ENCODE measurements around the gene RTL10.

Gene RTL10

GRCh38 chr22:19806213-19807160 is 48.2 kb downstream of the RTL10 start (continued):
- TF ChIP-seq, protein P1, sequence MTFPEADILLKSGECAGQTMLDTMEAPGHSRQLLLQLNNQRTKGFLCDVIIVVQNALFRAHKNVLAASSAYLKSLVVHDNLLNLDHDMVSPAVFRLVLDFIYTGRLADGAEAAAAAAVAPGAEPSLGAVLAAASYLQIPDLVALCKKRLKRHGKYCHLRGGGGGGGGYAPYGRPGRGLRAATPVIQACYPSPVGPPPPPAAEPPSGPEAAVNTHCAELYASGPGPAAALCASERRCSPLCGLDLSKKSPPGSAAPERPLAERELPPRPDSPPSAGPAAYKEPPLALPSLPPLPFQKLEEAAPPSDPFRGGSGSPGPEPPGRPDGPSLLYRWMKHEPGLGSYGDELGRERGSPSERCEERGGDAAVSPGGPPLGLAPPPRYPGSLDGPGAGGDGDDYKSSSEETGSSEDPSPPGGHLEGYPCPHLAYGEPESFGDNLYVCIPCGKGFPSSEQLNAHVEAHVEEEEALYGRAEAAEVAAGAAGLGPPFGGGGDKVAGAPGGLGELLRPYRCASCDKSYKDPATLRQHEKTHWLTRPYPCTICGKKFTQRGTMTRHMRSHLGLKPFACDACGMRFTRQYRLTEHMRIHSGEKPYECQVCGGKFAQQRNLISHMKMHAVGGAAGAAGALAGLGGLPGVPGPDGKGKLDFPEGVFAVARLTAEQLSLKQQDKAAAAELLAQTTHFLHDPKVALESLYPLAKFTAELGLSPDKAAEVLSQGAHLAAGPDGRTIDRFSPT (tag by site-specific recombination; IDR thresholded peaks at IDR 0.05), result peak; percentile 96
- TF ChIP-seq ZNF114 (tag by site-specific recombination; IDR thresholded peaks at IDR 0.05) (no peak), ZFP69B (tag by site-specific recombination; IDR thresholded peaks at IDR 0.05) (peak; percentile 54), ZNF416 (tag by site-specific recombination; IDR thresholded peaks at IDR 0.05) (no peak), KLF8 (tag by site-specific recombination; IDR thresholded peaks at IDR 0.05) (peak; percentile 90), ZNF404 (tag by site-specific recombination; IDR thresholded peaks at IDR 0.05) (no peak), MEIS1 (CRISPR knock-in tag; IDR thresholded peaks at IDR 0.05; ENCODE audit: borderline replicate concordance) (0 out of 2 replicates have a peak, but pooled peaks have one; percentile 45), ZNF292 (tag by site-specific recombination; IDR thresholded peaks at IDR 0.05; ENCODE audit: borderline replicate concordance, low read depth) (no peak), ZNF510 (tag by site-specific recombination; IDR thresholded peaks at IDR 0.05; ENCODE audit: insufficient replicate concordance) (no peak), SP2 (tag by site-specific recombination; IDR thresholded peaks at IDR 0.05) (0 out of 2 replicates have a peak, but pooled peaks have one; percentile 16), ZNF560 (tag by site-specific recombination; IDR thresholded peaks at IDR 0.05; ENCODE audit: borderline replicate concordance) (no peak), TRIM28 (IDR thresholded peaks at IDR 0.05; ENCODE audit: borderline replicate concordance, low read length) (no peak), ZNF654 (tag by site-specific recombination; IDR thresholded peaks at IDR 0.05; ENCODE audit: low read depth) (no peak), ZNF423 (tag by site-specific recombination; IDR thresholded peaks at IDR 0.05) (no peak), ZNF530 (tag by site-specific recombination; IDR thresholded peaks at IDR 0.05; ENCODE audit: low read depth) (no peak), ZNF16 (tag by site-specific recombination; IDR thresholded peaks at IDR 0.05; ENCODE audit: low read depth) (no peak), AEBP2 (tag by site-specific recombination; IDR thresholded peaks at IDR 0.05; ENCODE audit: borderline replicate concordance) (no peak), ZNF791 (tag by site-specific recombination; IDR thresholded peaks at IDR 0.05) (no peak), ZNF280D (tag by site-specific recombination; IDR thresholded peaks at IDR 0.05) (no peak), PATZ1 (tag by site-specific recombination; IDR thresholded peaks at IDR 0.05) (0 out of 2 replicates have a peak, but pooled peaks have one; percentile 57), YY1 (tag by site-specific recombination; IDR thresholded peaks at IDR 0.05) (no peak)
- TF ChIP-seq, protein P2, sequence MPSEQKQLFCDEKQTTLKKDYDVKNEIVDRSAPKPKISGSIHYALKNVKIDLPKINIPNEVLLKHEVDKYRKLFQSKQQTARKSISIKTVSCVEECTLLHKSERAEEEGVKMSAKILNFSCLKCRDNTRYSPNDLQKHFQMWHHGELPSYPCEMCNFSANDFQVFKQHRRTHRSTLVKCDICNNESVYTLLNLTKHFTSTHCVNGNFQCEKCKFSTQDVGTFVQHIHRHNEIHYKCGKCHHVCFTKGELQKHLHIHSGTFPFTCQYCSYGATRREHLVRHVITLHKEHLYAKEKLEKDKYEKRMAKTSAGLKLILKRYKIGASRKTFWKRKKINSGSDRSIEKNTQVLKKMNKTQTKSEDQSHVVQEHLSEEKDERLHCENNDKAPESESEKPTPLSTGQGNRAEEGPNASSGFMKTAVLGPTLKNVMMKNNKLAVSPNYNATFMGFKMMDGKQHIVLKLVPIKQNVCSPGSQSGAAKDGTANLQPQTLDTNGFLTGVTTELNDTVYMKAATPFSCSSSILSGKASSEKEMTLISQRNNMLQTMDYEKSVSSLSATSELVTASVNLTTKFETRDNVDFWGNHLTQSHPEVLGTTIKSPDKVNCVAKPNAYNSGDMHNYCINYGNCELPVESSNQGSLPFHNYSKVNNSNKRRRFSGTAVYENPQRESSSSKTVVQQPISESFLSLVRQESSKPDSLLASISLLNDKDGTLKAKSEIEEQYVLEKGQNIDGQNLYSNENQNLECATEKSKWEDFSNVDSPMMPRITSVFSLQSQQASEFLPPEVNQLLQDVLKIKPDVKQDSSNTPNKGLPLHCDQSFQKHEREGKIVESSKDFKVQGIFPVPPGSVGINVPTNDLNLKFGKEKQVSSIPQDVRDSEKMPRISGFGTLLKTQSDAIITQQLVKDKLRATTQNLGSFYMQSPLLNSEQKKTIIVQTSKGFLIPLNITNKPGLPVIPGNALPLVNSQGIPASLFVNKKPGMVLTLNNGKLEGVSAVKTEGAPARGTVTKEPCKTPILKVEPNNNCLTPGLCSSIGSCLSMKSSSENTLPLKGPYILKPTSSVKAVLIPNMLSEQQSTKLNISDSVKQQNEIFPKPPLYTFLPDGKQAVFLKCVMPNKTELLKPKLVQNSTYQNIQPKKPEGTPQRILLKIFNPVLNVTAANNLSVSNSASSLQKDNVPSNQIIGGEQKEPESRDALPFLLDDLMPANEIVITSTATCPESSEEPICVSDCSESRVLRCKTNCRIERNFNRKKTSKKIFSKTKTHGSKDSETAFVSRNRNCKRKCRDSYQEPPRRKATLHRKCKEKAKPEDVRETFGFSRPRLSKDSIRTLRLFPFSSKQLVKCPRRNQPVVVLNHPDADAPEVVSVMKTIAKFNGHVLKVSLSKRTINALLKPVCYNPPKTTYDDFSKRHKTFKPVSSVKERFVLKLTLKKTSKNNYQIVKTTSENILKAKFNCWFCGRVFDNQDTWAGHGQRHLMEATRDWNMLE (tag by site-specific recombination; conservative IDR thresholded peaks at IDR 0.05; ENCODE audit: low read depth), result no peak
- TF ChIP-seq, protein P3, sequence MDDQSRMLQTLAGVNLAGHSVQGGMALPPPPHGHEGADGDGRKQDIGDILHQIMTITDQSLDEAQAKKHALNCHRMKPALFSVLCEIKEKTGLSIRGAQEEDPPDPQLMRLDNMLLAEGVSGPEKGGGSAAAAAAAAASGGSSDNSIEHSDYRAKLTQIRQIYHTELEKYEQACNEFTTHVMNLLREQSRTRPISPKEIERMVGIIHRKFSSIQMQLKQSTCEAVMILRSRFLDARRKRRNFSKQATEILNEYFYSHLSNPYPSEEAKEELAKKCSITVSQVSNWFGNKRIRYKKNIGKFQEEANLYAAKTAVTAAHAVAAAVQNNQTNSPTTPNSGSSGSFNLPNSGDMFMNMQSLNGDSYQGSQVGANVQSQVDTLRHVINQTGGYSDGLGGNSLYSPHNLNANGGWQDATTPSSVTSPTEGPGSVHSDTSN (CRISPR knock-in tag; IDR thresholded peaks at IDR 0.05), result peak; percentile 29; the same call in 1 of the 2 replicates
